ENCODE data around the gene SEMA5A.

DNA sequence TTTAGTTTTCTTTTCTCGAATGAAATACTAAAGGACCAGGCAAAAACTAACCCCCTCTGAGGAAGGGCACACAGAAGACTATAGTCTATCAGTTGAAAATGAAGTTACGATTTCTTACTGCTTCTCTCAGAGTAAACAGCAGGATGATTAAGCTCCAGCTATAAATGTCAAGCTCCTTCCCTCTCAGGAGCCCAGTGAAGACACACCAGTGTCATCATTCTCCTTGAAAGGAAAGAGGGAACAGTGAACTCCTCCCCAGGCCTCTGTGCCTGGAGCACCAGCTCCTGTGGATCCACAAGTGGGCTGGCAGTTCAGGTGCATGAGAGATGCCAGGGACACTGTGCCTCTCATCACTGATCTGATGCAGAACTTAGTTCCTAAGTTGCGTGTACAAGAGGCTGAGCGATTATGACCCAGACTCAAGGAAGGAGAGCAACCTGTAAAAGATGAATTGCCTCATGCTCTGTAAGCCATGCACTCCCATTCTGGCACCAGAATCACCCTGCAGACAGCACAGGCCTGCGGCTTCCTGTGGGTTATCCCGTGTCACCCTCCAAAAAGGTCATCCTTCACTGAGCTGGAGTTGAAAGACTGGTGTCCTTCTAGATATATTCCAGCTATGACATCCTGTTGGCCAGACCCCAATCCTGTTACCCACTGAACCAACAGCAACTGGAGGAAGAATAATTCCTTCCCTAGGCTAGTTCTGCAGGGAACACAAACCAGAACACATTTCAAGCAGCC lies 394.0 kb downstream of the SEMA5A start:
- TF ChIP-seq, protein P1, sequence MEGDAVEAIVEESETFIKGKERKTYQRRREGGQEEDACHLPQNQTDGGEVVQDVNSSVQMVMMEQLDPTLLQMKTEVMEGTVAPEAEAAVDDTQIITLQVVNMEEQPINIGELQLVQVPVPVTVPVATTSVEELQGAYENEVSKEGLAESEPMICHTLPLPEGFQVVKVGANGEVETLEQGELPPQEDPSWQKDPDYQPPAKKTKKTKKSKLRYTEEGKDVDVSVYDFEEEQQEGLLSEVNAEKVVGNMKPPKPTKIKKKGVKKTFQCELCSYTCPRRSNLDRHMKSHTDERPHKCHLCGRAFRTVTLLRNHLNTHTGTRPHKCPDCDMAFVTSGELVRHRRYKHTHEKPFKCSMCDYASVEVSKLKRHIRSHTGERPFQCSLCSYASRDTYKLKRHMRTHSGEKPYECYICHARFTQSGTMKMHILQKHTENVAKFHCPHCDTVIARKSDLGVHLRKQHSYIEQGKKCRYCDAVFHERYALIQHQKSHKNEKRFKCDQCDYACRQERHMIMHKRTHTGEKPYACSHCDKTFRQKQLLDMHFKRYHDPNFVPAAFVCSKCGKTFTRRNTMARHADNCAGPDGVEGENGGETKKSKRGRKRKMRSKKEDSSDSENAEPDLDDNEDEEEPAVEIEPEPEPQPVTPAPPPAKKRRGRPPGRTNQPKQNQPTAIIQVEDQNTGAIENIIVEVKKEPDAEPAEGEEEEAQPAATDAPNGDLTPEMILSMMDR (IDR thresholded peaks at IDR 0.05), result no peak
- no peak for TF ChIP-seq EZH2phosphoT487 (IDR thresholded peaks at IDR 0.05)
